K562 (cell line): ENCODE data around the gene GNB2. TPM values are rescaled to one million over a fixed set of nuclear protein-coding genes. Genes with fewer than 3 reads are reported as not detected.

Experiments used
- ESRRA ChIP-seq: fragments of 450-650 bp; IDR thresholded peaks from 2 replicates; pipeline ENCODE4 v1.6.1; 2014; ENCODE audit warnings: low read depth, mild to moderate bottlenecking, moderate library complexity, borderline replicate concordance
- ETV1 ChIP-seq: fragments of 450-650 bp; conservative IDR thresholded peaks from 2 replicates; pipeline ENCODE4 v1.6.1; 2016; ENCODE audit warnings: missing genetic modification characterization, control low read depth, low read depth, missing compliant biosample characterization
- FOSL1 ChIP-seq: fragments of 200-800 bp; sonication (Bioruptor generic); conservative IDR thresholded peaks from 2 replicates; pipeline ENCODE4 v1.6.1; 2016; ENCODE audit warnings: missing genetic modification characterization, missing compliant biosample characterization
- FOXA3 ChIP-seq, 2 experiments: fragments of 450-650 bp in 1 of 2; sonication (generic) in 1 of 2; formaldehyde crosslinking; IDR thresholded peaks in 1 of 2; conservative IDR thresholded peaks in 1 of 2; 2 replicates each; pipeline versions ENCODE4 v1.4.0 to v1.8.0; 2020 to 2022; ENCODE audit warnings: mild to moderate bottlenecking in 2 of 2, missing genetic modification reagents in 1 of 2
- HNRNPK ChIP-seq: fragments of 200-400 bp; formaldehyde crosslinking; IDR thresholded peaks from one replicate; pipeline ENCODE4 v1.6.1; 2018; ENCODE audit warnings: mild to moderate bottlenecking, low read depth, low read length; ENCODE audit not compliant: poor library complexity, severe bottlenecking
- TOE1 ChIP-seq, 2 experiments: fragments of 450-650 bp in 1 of 2; sonication (generic) in 1 of 2; formaldehyde crosslinking in 1 of 2; IDR thresholded peaks; 2 replicates each; pipeline versions ENCODE4 v1.7.1 to v1.8.0; 2016 to 2022; ENCODE audit warnings: borderline replicate concordance in 2 of 2, mild to moderate bottlenecking in 2 of 2, antibody characterized with exemption in 1 of 2, inconsistent platforms in 1 of 2, low read depth in 1 of 2, missing genetic modification reagents in 1 of 2, moderate library complexity in 1 of 2
- ZNF584 ChIP-seq: fragments of 200-800 bp; sonication (Bioruptor generic); IDR thresholded peaks from 2 replicates; pipeline ENCODE4 v1.6.1; 2016; ENCODE audit warnings: low read depth, mild to moderate bottlenecking, missing genetic modification characterization, missing compliant biosample characterization
- ZNF76 ChIP-seq: fragments of 250-450 bp; sonication (Bioruptor Pico); IDR thresholded peaks from 2 replicates; pipeline ENCODE4 v1.4.0; 2020; ENCODE audit warnings: mild to moderate bottlenecking, moderate library complexity, borderline replicate concordance
- polyA plus RNA-seq, 8 experiments: library from polyadenylated mRNA; depleted of rRNA in 4 of 8; stranded (reverse) in 5 of 8; unstranded in 3 of 8; fragments of >200 nt; fragmentation: Nextera tagmentation in 2 of 8; fragmentation: Illumina TruSeq in 1 of 8; extraction: Ambion mirVana in 2 of 8; extraction: Trizol in 1 of 8; gene quantifications; 2 replicates each; pipeline versions ENCODE4 v1.2.1 to v1.2.3, GENCODE V29; 2011 to 2014; ENCODE audit warnings: inconsistent platforms in 1 of 8, missing spikeins in 1 of 8
- total RNA-seq, 7 experiments: library from RNA; depleted of rRNA in 6 of 7; stranded (reverse); fragments of >200 nt in 6 of 7; fragmentation: Illumina TruSeq in 2 of 7; extraction: Trizol in 2 of 7; gene quantifications; 2 replicates each; pipeline versions ENCODE4 v1.2.1 to v1.2.3, GENCODE V29; 2011 to 2021; ENCODE audit warnings: low replicate concordance in 1 of 7
- TF ChIP-seq, protein P1 (sequence below): sonication (generic); formaldehyde crosslinking; IDR thresholded peaks from 2 replicates; pipeline ENCODE4 v1.8.1; 2023; ENCODE audit warnings: mild to moderate bottlenecking, missing genetic modification reagents
- TF ChIP-seq, protein P2 (sequence below), 2 experiments: fragments of 450-650 bp in 1 of 2; sonication (generic) in 1 of 2; formaldehyde crosslinking in 1 of 2; IDR thresholded peaks; 2 replicates each; pipeline versions ENCODE4 v1.7.1 to v1.9.0; 2016 to 2022; ENCODE audit warnings: inconsistent platforms in 1 of 2, mild to moderate bottlenecking in 1 of 2, missing genetic modification reagents in 1 of 2
- TF ChIP-seq, protein P3 (sequence below): conservative IDR thresholded peaks from 2 replicates; pipeline ENCODE4 v1.6.1; 2011; ENCODE audit warnings: low read depth, mild to moderate bottlenecking, low read length; ENCODE audit not compliant: control insufficient read depth

The GNB2 gene
- total and polyA plus RNA-seq, 9 of the 15 experiments (the other 6 are each of a cell fraction or from before 2014, with no cell fraction given): 0.65 to 320 (median 104) TPM

DNA sequence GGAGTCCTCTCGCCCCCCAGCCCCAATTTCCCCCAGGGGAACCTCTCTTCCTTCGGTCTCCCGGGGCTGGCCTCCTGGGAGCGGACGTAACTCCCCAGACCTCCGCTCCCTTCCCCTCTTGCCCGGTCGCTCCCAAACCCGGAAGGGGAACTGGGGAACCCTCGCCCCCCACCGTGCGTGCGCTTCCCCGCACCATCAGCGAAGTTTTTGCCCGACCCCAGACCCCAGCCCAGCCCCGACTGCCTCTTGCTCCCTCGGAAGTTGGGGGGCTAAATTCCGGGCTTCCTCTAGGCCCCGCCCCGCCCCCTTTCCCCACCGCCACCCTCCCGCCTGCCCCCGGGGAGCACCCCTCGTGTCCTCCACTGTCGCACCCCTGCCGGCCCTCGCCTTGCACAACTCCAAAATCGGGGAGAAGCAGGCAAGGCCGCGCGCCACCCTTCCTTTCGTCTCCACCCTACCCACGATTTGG is 436 bp downstream of the GNB2 start (continued):
- TF ChIP-seq, protein P1, sequence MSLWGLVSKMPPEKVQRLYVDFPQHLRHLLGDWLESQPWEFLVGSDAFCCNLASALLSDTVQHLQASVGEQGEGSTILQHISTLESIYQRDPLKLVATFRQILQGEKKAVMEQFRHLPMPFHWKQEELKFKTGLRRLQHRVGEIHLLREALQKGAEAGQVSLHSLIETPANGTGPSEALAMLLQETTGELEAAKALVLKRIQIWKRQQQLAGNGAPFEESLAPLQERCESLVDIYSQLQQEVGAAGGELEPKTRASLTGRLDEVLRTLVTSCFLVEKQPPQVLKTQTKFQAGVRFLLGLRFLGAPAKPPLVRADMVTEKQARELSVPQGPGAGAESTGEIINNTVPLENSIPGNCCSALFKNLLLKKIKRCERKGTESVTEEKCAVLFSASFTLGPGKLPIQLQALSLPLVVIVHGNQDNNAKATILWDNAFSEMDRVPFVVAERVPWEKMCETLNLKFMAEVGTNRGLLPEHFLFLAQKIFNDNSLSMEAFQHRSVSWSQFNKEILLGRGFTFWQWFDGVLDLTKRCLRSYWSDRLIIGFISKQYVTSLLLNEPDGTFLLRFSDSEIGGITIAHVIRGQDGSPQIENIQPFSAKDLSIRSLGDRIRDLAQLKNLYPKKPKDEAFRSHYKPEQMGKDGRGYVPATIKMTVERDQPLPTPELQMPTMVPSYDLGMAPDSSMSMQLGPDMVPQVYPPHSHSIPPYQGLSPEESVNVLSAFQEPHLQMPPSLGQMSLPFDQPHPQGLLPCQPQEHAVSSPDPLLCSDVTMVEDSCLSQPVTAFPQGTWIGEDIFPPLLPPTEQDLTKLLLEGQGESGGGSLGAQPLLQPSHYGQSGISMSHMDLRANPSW (CRISPR knock-in tag): no peak
- peak; percentile 36; the same call in 1 of the 2 replicates for TF ChIP-seq ETV1
- TF ChIP-seq HNRNPK: no peak
- TF ChIP-seq TOE1 (IDR thresholded peaks at IDR 0.05; ENCODE audit: borderline replicate concordance): no peak
- 0 out of 2 replicates have a peak, but pooled peaks have one; percentile 5 for TF ChIP-seq TOE1 (CRISPR knock-in tag; IDR thresholded peaks at IDR 0.05; ENCODE audit: borderline replicate concordance, low read depth)
- TF ChIP-seq ZNF584: 0 out of 2 replicates have a peak, but pooled peaks have one; percentile 12
- TF ChIP-seq ESRRA: 0 out of 2 replicates have a peak, but pooled peaks have one; percentile 0
- no peak for TF ChIP-seq FOXA3 (CRISPR knock-in tag; conservative IDR thresholded peaks at IDR 0.05 in 1 of 2, IDR thresholded peaks at IDR 0.05 in 1 of 2)
- peak; percentile 12; the same call in 1 of the 2 replicates for TF ChIP-seq ZNF76
- TF ChIP-seq, protein P2, sequence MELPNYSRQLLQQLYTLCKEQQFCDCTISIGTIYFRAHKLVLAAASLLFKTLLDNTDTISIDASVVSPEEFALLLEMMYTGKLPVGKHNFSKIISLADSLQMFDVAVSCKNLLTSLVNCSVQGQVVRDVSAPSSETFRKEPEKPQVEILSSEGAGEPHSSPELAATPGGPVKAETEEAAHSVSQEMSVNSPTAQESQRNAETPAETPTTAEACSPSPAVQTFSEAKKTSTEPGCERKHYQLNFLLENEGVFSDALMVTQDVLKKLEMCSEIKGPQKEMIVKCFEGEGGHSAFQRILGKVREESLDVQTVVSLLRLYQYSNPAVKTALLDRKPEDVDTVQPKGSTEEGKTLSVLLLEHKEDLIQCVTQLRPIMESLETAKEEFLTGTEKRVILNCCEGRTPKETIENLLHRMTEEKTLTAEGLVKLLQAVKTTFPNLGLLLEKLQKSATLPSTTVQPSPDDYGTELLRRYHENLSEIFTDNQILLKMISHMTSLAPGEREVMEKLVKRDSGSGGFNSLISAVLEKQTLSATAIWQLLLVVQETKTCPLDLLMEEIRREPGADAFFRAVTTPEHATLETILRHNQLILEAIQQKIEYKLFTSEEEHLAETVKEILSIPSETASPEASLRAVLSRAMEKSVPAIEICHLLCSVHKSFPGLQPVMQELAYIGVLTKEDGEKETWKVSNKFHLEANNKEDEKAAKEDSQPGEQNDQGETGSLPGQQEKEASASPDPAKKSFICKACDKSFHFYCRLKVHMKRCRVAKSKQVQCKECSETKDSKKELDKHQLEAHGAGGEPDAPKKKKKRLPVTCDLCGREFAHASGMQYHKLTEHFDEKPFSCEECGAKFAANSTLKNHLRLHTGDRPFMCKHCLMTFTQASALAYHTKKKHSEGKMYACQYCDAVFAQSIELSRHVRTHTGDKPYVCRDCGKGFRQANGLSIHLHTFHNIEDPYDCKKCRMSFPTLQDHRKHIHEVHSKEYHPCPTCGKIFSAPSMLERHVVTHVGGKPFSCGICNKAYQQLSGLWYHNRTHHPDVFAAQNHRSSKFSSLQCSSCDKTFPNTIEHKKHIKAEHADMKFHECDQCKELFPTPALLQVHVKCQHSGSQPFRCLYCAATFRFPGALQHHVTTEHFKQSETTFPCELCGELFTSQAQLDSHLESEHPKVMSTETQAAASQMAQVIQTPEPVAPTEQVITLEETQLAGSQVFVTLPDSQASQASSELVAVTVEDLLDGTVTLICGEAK (IDR thresholded peaks at IDR 0.05): no peak
- TF ChIP-seq, protein P2 (CRISPR knock-in tag; IDR thresholded peaks at IDR 0.05): no peak
- peak; percentile 30; the same call in 1 of the 2 replicates for TF ChIP-seq FOSL1 (tag)
- TF ChIP-seq, protein P3, sequence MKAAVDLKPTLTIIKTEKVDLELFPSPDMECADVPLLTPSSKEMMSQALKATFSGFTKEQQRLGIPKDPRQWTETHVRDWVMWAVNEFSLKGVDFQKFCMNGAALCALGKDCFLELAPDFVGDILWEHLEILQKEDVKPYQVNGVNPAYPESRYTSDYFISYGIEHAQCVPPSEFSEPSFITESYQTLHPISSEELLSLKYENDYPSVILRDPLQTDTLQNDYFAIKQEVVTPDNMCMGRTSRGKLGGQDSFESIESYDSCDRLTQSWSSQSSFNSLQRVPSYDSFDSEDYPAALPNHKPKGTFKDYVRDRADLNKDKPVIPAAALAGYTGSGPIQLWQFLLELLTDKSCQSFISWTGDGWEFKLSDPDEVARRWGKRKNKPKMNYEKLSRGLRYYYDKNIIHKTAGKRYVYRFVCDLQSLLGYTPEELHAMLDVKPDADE: 0 out of 2 replicates have a peak, but pooled peaks have one; percentile 17
